Measurements from ENCODE around the gene CNPY1.
"Not testable (repeated sequence)": the region's sequence is repeated elsewhere in the genome, so short reads cannot be mapped to it uniquely, and the experiment has no call there.

Gene CNPY1

DNA sequence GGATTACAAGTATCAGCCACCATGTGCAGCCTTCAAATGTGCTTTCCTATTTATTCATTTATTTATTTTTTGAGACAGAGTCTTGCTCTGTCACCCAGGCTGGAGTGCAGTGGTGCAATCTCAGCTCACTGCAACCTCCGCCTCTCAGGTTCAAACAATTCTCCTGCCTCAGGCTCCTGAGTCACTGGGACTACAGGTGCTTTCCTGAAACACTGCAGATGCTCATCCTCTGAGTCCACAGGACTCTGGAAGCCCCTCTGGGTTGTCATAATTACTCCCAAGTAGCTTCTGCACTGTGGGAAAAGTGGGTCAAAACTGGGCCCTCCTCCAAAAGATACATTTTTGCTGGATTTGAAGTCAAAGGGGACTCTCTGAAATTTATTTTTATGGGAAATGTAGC, at the start of gene CNPY1:
CNPY1 (minus strand) TSS at position 111 of the 400 bp plus-strand sequence. CDS start 630 bp downstream, outside the sequence.
- not testable (repeated sequence) for DNase-seq (ENCODE audit: low spot score)

DNA sequence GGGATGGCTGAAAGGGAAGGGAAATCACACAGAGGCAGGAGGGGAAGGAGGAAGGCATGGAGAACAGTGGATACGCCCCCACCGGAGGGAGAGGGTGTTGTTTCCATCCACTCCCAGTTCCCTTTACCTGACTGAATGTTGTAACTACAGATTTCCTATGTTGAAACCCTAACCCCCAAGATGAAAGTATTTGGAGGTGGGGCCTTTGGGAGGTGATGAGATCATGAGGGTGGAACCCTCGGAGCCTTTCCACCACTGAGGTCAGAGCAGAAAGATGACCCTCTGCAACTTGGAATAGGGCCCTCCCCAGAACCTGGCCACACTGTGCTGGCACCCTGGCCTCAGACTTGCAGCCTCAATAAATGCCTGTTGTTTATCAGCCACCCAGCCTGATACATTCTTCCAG, 48.6 kb upstream of the CNPY1 start:
- no peak for DNase-seq (ENCODE audit: low spot score)

DNA sequence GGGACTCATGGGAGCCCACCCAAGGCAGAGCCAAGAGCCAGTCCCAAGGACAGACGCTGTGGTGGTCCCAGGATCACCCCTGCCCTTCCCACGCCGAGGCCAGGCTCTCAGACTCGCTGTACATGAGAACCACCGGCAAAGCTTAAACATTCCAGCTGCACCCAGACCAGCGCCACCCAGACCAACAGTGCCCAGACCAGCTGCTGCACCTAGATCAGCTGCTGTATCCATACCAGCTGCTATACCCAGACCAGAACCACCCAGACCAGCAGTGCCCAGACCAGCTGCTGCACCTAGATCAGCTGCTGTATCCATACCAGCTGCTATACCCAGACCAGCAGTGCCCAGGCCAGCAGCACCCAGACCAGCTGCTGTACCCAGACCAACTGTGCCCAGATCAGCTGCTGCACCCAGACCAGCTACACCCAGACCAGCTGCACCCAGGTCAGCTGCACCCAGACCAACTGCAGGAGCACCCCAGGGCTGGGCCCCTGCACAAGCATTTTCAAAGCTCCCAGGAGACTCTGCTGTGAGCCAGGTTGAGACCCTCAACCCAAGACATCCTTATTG, 47.9 kb upstream of the CNPY1 start:
- DNase-seq (ENCODE audit: low spot score), result no peak

DNA sequence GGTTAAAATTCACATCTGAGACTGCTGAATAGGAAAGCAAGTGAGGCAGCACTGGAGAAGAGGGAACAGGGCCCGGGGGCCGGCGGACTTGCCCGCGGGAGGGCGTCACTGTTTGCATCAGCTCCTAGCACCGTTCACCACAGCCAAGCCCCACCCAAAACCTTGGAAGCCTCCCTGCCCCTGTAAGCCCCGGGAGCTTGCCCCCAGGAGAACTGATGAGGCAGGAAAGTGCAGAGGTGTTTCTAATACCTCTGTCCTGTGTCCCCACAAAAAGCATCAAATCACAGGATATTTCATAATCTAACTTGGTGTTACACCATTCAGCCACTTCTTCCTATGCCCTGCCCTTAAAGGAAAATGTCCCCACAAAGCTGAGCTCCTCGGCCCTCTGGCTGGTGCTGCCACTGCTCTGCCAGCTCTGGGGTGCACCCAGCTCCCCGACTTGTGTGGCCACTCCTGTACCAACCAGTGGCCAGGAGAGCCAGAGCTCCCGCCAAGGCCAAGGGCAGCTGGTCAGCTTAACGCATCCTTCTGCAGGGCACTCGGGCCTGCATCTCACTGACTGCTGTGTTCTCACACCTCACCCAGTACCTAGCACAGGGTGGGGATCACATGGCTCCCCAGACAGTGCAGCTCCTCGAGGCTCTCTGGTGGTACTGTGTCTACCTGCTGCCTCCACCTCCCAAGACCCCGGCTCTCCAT, 47.3 kb upstream of the CNPY1 start:
- DNase-seq (ENCODE audit: low spot score), result no peak

DNA sequence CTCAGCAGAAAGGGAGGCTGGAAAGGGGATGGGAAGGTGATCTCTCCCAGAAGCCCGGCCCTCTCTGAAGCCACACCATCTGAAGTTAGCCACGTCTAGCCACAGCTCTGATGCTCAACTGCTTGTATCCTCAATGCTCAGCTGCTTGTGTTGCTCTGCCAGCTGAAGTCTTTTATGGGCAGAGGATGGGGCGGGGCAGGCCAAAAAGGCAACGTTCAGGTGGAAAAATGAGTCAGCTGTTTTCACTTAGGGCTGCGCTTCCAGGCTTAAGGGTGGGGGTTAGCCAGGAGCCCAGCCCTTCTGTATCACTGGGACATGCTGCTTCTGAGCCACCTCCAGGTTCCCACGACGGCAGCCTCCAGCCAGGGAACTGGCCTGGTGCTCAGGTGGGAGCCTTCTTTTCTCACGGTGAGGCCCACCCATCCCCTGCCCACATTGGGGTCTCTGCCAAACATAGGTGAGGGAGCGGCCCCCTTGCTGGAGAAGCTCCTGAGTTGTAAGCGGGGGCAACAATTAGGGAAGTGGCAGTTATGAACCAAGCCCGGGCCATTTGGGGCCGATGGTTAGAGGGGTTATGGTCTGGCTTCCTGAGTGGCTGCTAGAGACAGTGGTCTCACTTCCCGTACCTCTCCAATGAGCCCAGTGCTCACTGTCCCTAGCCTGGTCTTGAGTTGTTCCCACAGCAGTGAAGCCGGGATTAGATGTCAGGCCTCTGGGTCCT, 44.9 kb upstream of the CNPY1 start:
- peak; percentile 27 for DNase-seq (ENCODE audit: low spot score)

DNA sequence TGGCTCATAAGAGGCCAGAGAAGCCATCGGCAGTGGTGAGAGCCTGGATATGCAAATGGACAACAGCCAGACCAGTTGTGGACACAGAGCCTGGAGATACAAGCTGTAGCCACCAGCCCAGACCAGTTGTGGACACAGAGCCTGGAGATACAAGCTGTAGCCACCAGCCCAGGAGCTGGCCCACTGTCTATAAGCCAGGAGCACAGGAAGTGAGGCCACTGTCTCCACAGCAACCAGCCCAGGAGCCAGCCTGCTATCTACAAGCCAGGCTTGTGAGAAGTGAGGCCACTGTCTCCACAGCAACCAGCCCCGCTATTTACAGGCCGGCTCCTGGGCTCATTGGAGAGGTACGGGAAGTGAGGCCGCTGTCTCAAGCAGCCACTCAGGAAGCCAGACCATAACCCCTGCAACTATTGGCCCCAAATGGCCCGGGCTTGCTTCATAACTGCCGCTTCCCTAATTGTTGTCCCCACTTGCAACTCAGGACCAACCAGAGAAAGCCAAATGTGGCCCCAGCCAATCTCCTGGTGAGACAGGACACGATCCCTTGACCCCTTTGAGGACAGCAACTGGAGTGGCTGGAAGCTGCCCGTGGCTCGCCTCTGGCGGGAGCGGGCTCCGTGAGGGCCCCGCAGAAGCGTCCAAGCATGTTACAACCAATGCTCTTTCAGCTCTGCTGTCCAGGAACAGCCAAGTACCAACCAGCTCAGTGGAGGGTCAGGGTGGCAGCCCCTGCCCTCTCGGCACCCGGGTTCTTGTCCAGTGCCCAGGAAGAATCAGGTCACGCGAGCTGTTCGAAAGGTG, 44.1 kb upstream of the CNPY1 start:
- no peak for DNase-seq (ENCODE audit: low spot score)

DNA sequence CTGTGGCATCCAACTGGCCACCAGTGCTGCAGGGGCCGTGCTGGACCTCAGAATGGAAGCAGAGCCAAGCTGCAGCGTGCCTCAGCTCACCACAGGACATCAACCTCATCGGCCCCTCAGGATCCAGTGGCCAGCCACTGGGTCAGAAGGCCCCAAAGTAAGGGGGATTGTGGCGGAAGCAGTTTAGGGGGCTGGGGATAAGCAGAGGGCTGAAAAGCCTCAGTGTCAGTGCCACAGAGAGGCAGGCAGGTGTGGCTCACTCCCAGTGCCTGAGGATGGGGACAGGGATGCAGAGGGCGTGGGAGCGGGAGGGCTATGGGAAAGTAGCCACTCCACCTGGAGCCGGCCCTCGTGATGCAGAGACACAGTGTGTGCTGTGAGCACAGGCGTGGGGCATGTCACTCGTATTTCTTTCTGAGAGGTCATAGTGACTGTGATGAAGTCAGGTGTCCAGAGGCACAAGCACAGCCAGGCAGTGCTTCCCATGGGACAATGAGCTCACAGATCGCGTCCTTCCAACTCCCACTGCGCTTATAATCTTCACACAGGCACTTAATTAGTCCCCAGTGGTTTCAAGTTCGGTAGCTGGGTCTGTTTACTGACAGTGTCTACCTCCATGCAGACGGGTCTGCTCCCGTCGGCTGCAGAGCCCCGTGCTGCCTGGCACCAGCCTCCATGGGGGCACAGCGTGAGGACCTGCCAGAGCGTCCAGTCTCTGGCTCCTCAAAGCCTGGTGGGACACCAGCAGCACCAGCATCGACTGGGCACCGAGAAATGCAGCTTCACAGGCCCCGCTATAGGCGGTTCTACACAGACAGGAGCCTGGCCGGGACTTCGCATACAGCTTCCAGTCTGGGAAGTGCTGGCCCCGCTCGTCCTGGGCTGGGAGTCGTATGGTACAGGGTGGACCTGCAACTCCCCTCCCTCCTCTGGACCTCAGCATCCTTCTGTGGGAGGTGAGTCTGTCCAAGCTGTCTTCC, 42.9 kb upstream of the CNPY1 start:
- no peak for DNase-seq (ENCODE audit: low spot score)

DNA sequence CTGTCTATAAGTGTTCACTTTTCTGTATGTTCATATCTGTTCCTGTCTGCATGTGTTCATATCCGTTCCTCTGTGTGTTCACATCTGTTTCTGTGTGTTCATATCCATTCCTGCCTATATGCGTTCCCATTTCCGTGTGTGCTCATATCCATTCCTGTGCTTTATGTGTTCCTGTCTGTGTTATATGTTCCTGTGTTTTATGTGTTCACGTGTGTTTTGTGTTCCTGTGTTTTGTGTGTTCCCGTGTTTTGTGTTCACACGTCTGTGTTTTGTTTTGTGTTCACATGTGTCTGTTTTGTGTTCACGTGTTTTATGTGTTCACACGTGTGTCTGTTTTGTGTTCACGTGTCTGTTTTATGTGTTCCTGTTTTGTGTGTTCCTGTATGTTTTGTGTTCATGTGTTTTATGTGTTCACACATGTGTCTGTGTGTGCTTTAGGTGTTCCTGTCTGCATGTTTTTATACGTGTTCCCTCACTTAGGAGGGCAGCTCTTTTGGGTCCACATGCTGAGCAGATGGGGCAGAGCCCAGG, 42.2 kb upstream of the CNPY1 start:
- no peak for DNase-seq (ENCODE audit: low spot score)

DNA sequence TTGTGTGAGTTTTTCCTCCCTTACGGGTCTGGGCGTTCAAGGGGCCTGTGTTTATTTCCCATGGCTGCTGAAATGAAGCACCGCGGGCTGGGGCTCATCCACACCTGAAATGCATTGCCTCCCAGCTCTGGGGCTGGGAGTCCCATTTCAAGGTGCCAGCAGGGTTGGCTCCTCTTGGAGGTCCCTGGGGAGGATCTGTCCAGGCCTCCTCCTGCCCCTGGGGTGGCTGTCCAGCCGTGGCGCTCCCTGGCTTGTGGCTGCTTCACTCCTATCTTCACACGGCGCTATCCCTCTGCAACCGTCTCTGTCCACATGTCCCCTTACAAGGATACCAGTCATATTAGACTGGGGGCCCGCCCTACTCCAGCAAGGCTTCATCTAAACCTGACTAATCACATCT, 41.1 kb upstream of the CNPY1 start:
- DNase-seq (ENCODE audit: low spot score), result no peak

DNA sequence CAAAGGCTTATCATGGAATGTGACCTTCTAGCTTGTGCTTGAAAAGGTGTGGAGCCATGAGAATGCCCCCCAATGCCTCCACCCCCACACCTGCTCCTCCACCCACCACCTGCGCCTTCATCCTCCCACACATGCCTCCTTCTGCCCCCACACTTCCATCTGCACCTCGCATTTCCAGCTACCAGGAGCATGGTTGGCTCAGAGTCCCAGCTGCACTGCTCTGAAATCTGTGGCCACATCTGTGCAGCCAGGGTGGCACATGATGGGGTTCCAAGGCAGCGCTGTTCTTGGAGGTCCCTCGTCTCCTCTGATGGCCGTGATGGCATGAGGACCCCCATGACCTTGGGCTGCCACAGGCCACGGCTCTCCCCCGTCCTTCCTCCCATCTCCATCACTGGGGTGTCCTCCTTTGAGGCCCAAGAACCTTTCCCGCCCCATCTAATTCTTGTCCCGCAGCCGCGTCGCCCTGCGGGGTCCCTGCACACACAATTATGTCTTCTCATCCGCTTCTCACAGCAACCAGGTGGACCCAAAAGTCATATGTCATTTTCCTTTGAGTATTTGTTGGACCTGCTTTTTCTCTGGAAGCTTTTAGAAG, 40.6 kb upstream of the CNPY1 start:
- no peak for DNase-seq (ENCODE audit: low spot score)

DNA sequence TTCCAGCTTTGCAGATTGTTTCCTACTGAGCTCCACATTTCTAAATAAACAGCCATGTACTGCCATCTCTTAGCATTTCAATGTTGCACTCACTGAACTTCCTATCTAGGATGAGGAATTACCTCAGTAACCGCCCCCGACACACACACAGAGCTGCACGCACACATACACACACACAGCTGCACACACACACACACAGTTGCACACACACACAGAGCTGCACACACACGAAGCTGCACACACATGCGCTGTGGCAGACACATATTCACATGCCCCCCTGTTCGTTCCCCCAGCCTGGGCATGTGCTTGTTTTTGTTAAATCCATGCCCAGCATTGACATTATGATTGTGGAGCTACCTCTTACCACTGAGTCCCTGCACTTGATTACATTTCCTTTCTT, 39.6 kb upstream of the CNPY1 start:
- no peak for DNase-seq (ENCODE audit: low spot score)

DNA sequence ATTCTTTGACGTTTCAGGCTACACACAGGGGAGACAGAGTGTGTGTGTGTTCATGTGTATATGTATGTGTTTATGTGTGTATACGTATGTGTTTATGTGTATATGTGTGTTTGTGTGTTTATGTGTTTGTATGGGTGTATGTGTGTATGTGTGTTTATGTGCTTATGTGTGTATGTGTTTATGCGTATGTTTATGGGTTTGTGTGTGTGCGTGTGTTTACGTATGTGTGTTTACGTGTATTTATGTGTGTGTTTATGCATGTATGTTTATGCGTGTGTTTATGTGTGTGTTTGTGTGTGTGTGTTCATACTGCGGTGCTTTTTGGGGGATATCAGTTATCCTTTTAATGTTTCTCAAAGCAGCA, 39.2 kb upstream of the CNPY1 start:
- DNase-seq (ENCODE audit: low spot score), result no peak

DNA sequence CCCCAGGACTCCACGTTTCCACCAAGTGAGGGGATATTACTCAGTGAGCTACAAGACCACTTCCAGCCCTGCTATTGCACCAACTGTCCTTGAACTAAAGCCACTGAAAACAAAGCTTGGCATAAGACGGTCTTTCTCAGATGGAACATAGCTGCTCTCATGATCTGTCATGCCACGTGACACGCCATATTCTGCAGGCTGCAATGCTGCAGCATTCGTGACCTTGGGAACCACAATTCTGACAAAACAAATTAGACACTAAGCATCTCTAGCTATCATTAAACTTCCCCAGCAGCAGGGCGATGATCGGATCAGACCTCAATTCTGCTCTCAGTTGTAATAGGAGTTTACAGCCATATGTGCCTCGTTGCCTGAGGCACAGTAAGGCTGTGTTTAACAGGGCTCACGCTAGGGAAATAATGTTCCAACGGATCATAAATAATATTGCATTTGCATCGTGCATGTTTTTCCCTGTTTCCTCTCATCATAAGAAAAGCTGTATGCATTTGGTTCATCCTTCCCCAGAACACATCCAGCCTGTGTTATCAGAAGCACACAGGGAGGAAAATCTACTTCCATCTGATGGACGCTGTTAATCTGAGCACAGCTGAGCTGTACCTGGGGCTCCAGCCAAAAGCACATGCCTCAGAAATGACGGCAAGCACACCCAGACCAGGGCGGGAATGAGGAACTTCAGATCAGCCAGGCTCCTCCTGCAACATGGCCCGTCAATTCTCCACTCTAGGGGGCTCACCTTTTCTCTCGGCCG, 38.6 kb upstream of the CNPY1 start:
- DNase-seq (ENCODE audit: low spot score), result no peak

DNA sequence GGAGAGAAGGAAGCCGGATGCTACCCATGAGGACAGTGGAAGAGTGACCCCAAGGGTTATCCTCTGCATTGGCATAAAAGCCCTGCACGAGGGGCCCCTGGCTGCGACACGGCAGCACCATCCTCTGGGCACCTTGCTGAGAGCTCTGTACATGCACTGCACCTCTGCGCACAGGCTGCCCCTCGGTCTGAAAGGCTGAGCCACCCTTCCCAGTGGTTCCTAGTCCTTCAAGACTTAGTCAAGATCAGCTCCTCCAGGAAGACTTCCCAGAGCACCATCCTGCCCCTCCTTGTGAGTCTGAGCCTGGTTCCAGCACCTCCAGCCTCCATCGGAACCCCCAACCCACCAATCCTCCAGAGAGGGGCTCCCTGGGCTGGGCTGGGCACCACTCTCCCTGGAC, 37.9 kb upstream of the CNPY1 start:
- DNase-seq (ENCODE audit: low spot score), result no peak

DNA sequence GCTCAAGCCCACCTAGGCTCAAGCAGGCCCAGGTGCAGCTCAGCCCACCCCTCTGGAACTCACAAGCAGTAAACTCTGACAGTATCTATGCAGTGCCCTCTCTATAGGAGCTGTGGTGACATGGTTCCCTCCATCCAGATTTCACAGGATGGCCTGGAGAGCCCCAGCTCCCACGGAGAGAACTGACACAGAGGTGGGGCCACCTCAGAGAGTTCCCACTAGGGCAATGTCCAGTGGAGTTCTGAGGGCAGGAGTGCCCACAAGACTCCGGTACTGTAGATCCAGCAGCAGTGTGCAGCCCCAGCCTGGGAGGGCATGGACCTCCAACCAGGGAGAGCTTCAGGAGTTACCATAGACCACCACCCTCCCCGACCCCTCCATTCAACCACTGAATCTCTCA, 37.3 kb upstream of the CNPY1 start:
- DNase-seq (ENCODE audit: low spot score), result no peak

DNA sequence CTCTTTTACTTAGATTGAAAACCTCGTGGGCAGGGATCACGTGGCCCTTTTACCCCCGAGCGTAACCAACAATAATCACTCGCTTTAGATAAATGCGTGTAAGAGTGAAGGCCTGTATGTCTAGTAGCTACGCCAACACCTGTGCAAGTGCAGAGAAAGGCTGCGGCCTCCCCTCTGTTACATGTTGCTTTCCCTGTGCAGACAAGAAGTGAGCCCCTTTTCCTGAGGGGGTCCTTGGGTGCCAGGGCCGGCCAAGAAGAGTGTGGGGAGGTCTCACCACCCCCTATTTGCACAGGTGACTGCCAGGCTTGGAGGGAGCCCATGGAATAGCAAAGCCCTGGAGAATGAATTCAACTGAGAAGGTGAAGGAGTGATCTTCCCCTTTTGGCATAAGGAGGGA, 35.6 kb upstream of the CNPY1 start:
- no peak for DNase-seq (ENCODE audit: low spot score)

DNA sequence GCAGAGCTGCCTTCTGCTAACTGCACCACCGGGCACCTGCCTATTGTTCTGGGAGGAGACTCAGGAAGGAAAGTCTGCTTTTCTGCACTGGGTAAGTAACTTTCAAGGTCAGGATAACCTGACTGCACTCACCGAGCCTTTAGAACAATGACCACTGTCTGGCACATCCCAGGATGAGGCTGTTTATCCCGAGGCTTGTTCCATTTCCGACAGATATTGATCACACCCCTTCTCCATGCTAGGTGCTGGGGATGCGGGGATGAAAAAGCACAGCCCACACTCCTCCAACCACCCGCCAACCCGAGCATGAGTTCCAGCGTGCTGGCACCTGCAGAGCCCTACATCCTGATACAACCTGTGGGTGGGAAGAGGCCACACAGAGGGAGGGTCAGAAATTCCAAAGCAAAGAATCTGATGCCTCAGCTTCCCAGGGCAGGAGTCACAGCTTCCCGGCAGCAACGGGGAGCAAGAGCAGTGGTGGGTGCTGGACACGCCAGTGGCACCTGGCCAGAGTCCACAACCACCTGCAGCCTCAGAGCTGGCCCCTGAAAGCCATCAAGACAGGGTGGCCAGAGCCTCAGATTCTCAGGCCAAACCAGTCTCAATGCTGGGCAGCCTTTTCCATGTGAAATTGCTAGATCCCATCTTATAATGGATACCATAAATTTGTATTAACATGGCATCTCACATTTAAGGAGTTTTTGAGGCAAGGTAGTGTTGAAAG, 34.9 kb upstream of the CNPY1 start:
- no peak for DNase-seq (ENCODE audit: low spot score)

DNA sequence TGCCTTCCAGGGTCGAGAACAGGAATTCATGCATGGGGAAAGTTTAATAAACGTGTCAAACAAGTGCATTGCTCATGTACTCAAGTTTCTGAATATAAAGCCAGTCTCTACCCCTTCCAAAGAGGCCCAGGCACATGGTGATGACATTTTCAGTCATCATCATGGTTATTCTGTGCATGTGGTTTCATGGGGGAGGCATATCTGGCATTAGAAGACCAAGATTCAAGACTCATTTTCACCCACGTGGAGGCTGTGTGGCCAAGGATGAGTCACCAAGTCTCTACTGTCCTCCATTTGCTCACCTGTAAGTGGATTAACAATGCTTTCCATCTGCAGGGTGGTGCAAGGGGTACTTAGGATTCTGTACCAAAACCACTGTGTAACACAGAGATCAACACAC, 34.0 kb upstream of the CNPY1 start:
- DNase-seq (ENCODE audit: low spot score), result peak; percentile 28

DNA sequence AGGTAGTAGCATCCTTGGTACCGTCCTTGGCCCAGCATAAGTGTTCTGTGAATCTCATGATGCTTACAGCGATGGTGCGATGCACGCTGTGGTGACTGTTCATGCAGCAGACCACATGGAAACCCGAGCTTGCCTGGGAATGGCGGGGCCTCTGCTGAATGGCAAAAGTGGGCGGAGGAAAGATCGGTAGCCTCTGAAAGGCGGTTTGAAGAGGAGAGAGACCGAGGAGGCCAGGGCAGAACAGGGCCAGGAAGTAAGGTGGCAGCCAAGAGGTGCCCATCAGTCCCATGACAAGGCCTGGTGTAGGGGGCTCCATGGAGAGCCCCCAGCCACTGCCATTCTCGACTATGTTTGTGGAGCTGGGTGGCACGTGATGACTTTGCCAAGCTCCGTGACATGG, 33.2 kb upstream of the CNPY1 start:
- no peak for DNase-seq (ENCODE audit: low spot score)
